Measurements from ENCODE around the gene TMEM132D. TPM values are rescaled to one million over a fixed set of nuclear protein-coding genes. Genes with fewer than 3 reads are reported as not detected.

TMEM132D gene
- total and polyA plus RNA-seq, 2 donors (not counting 3 experiments of a cell fraction or from before 2014, with no cell fraction given) = not detected

- no peak overlapping the region for H2AFZ ChIP-seq (ENCODE audit: low read depth, low read length)
- no peaks in the 10 kb centered on the region for H3K36me3 ChIP-seq (ENCODE audit: control insufficient read depth in 2 of 2, extremely low read depth in 1 of 2, insufficient read depth in 2 of 2, low read length in 2 of 2)
- H3K4me3 ChIP-seq (replicated peaks in 1 of 3; ENCODE audit: insufficient read depth in 1 of 3, low read depth in 1 of 3, low read length in 3 of 3) = no peak overlapping the region
- dilution Hi-C loops (cut with MboI; ENCODE audit: extremely low pct_ligation_motif_present, low sequenced_read_pairs) (no loop called here), intact Hi-C loops (cut with micrococcal nuclease) (no loop called here)
- H3K9me3 ChIP-seq (replicated peaks; ENCODE audit: control insufficient read depth, insufficient read depth, low read length) = peaks cover 2% of the 10 kb centered on the region
- no peaks in the 10 kb centered on the region for H4K20me1 ChIP-seq (replicated peaks; ENCODE audit: control insufficient read depth, extremely low read depth, insufficient read depth, low read length)
- TF ChIP-seq MYC (IDR thresholded peaks at IDR 0.05; ENCODE audit: low read depth, low read length) (no peak), MAX (IDR thresholded peaks at IDR 0.05; ENCODE audit: insufficient read depth, insufficient read length) (no peak), POLR2AphosphoS5 (IDR thresholded peaks at IDR 0.05; ENCODE audit: insufficient read depth, low read depth, low read length) (no peak), GATA2 (IDR thresholded peaks at IDR 0.05; ENCODE audit: insufficient read depth, insufficient read length, low read depth, low read length) (no peak), FOS (IDR thresholded peaks at IDR 0.05; ENCODE audit: borderline replicate concordance, insufficient read depth, low read length) (no peak), POLR2A (IDR thresholded peaks at IDR 0.05; ENCODE audit: low read depth, low read length) (no peak), JUN (IDR thresholded peaks at IDR 0.05; ENCODE audit: borderline replicate concordance, insufficient read depth, insufficient read length, low read depth) (no peak), EZH2 (IDR thresholded peaks at IDR 0.05; ENCODE audit: borderline replicate concordance, low read depth, low read length, severe bottlenecking) (no peak), CTCF (IDR thresholded peaks at IDR 0.05; ENCODE audit: extremely low read depth in 1 of 2, insufficient read depth in 1 of 2, low read depth in 1 of 2, low read length in 2 of 2) (no peak)
- DNase-seq (ENCODE audit: low read depth, low spot score) = no peak
- POLR2A ChIA-PET = no interaction called here
- H3K4me1 ChIP-seq (ENCODE audit: control insufficient read depth, extremely low read depth, insufficient read depth, low read length) = no peaks in the 10 kb centered on the region
- H3K79me2 ChIP-seq (ENCODE audit: control insufficient read depth, insufficient read depth, low read length) = no peaks in the 10 kb centered on the region
- H3K9me1 ChIP-seq (replicated peaks; ENCODE audit: control insufficient read depth, extremely low read depth, insufficient read depth, low read length) = no peaks in the 10 kb centered on the region
- no peak overlapping the region for H3K27ac ChIP-seq (ENCODE audit: insufficient read depth, low read depth, low read length)
- H3K4me2 ChIP-seq (ENCODE audit: insufficient read depth, low read length) = no peak overlapping the region
- BruUV-seq (replicated peaks) = no TSS peak
- CTCF ChIA-PET = no interaction called here
- no peak for FAIRE-seq
- H3K9ac ChIP-seq (replicated peaks; ENCODE audit: extremely low read depth, insufficient read depth, low read length) = no peak overlapping the region
- H3K27me3 ChIP-seq (ENCODE audit: control insufficient read depth in 2 of 2, insufficient read depth in 2 of 2, low read length in 2 of 2) = no peaks in the 10 kb centered on the region
These were observed 30.0 kb downstream of the TMEM132D start for GRCh38 chr12:129873833-129874208.
